GM23338 (cell line): Measurements from ENCODE around the gene MAPK13. TPM values are rescaled to one million over a fixed set of nuclear protein-coding genes. Genes with fewer than 3 reads are reported as not detected.

ENCODE experiments used
- ATAC-seq: fragments of 200-7000 bp; cut with Tn5 transposase; 3 replicates; pipeline ENCODE4 v1.9.1; 2020
- DNase-seq: peaks from one replicate; pipeline ENCODE4 v3.0.0-alpha.2; 2015; ENCODE audit warnings: low spot score
- H2AFZ ChIP-seq: fragments of 200-600 bp; sonication (generic); 2 replicates; pipeline ENCODE4 v1.8.0; 2016; ENCODE audit warnings: antibody characterized with exemption, mild to moderate bottlenecking, moderate library complexity
- H3F3A ChIP-seq: fragments of 200-600 bp; sonication (generic); replicated peaks from 2 replicates; pipeline ENCODE4 v1.8.0; 2017; ENCODE audit warnings: antibody characterized with exemption, mixed run types, low read depth
- H3K27ac ChIP-seq: fragments of 200-600 bp; sonication (generic); 2 replicates; pipeline ENCODE4 v1.6.1; 2016; ENCODE audit warnings: low read depth
- H3K27me3 ChIP-seq: fragments of 200-600 bp; sonication (generic); 2 replicates; pipeline ENCODE4 v1.8.0; 2016; ENCODE audit warnings: mild to moderate bottlenecking, mixed run types, moderate library complexity; ENCODE audit not compliant: insufficient read depth
- H3K36me3 ChIP-seq: fragments of 200-600 bp; sonication (generic); 2 replicates; pipeline ENCODE4 v1.8.0; 2016; ENCODE audit warnings: mild to moderate bottlenecking; ENCODE audit not compliant: insufficient read depth
- H3K4me1 ChIP-seq: fragments of 200-600 bp; sonication (generic); 2 replicates; pipeline ENCODE4 v1.8.0; 2016; ENCODE audit warnings: mild to moderate bottlenecking, moderate library complexity; ENCODE audit not compliant: insufficient read depth
- H3K4me2 ChIP-seq: fragments of 200-600 bp; sonication (generic); 2 replicates; pipeline ENCODE4 v1.7.1; 2017; ENCODE audit warnings: mixed run types
- H3K4me3 ChIP-seq: fragments of 200-600 bp; sonication (generic); 2 replicates; pipeline ENCODE4 v1.6.1; 2016; ENCODE audit warnings: mixed run types
- H3K79me2 ChIP-seq: fragments of 200-600 bp; sonication (generic); replicated peaks from 2 replicates; pipeline ENCODE4 v1.8.0; 2017; ENCODE audit warnings: mild to moderate bottlenecking; ENCODE audit not compliant: insufficient read depth
- H3K9me2 ChIP-seq: fragments of 200-600 bp; sonication (generic); 2 replicates; pipeline ENCODE4 v1.8.0; 2017; ENCODE audit not compliant: insufficient read depth
- H4K20me1 ChIP-seq: fragments of 200-600 bp; sonication (generic); replicated peaks from 2 replicates; pipeline ENCODE4 v1.8.0; 2017; ENCODE audit warnings: mild to moderate bottlenecking; ENCODE audit not compliant: insufficient read depth
- H3K27ac Mint-ChIP-seq: 2 replicates; pipeline ENCODE4 v1.8.0; 2020; ENCODE audit warnings: inconsistent platforms, mild to moderate bottlenecking, moderate library complexity, mixed read lengths
- H3K27me3 Mint-ChIP-seq: 3 replicates; pipeline ENCODE4 v1.8.0; 2022; ENCODE audit warnings: low read depth, mild to moderate bottlenecking, moderate library complexity, mixed read lengths, inconsistent platforms; ENCODE audit not compliant: insufficient read depth, poor library complexity
- H3K36me3 Mint-ChIP-seq: 3 replicates; pipeline ENCODE4 v1.8.0; 2021; ENCODE audit warnings: low read depth, mild to moderate bottlenecking, inconsistent platforms, moderate library complexity, mixed read lengths
- H3K4me1 Mint-ChIP-seq: 3 replicates; pipeline ENCODE4 v1.8.0; 2020; ENCODE audit warnings: mild to moderate bottlenecking, inconsistent platforms, mixed read lengths
- H3K4me3 Mint-ChIP-seq: 3 replicates; pipeline ENCODE4 v1.8.0; 2021; ENCODE audit warnings: moderate library complexity, mild to moderate bottlenecking, inconsistent platforms, mixed read lengths
- H3K9me3 Mint-ChIP-seq: 3 replicates; pipeline ENCODE4 v1.8.0; 2020; ENCODE audit warnings: moderate library complexity, mild to moderate bottlenecking, inconsistent platforms, mixed read lengths
- CTCF ChIP-seq, 2 experiments: fragments of 200-600 bp in 1 of 2; sonication (generic) in 1 of 2; conservative IDR thresholded peaks; 2 replicates each; pipeline versions ENCODE4 v1.5.1 to v1.6.1; 2016 to 2017; ENCODE audit warnings: antibody characterized with exemption in 2 of 2, low read depth in 2 of 2, mild to moderate bottlenecking in 2 of 2, moderate library complexity in 1 of 2
- ETS1 ChIP-seq: IDR thresholded peaks from 2 replicates; pipeline ENCODE4 v1.6.1; 2016; ENCODE audit warnings: antibody characterized with exemption
- EZH2 ChIP-seq: fragments of 200-600 bp; sonication (generic); IDR thresholded peaks from one replicate; pipeline ENCODE4 v1.8.0; 2017; ENCODE audit warnings: antibody characterized with exemption, mild to moderate bottlenecking, low read depth; ENCODE audit not compliant: unreplicated experiment
- EZH2phosphoT487 ChIP-seq: fragments of 200-600 bp; sonication (generic); IDR thresholded peaks from one replicate; pipeline ENCODE4 v1.8.1; 2018; ENCODE audit warnings: antibody characterized with exemption; ENCODE audit not compliant: unreplicated experiment
- JUNB ChIP-seq: IDR thresholded peaks from one replicate; pipeline ENCODE4 v1.6.1; 2016; ENCODE audit warnings: antibody characterized with exemption; ENCODE audit not compliant: unreplicated experiment
- NANOG ChIP-seq: IDR thresholded peaks from 2 replicates; pipeline ENCODE4 v1.6.1; 2016; ENCODE audit warnings: antibody characterized with exemption, borderline replicate concordance
- POLR2AphosphoS5 ChIP-seq: IDR thresholded peaks from 2 replicates; pipeline ENCODE4 v1.6.1; 2016; ENCODE audit warnings: antibody characterized with exemption, low read depth
- REST ChIP-seq: IDR thresholded peaks from one replicate; pipeline ENCODE4 v1.6.1; 2018; ENCODE audit warnings: antibody characterized with exemption; ENCODE audit not compliant: unreplicated experiment
- STAT1 ChIP-seq: IDR thresholded peaks from one replicate; pipeline ENCODE4 v1.6.1; 2016; ENCODE audit warnings: antibody characterized with exemption; ENCODE audit not compliant: unreplicated experiment
- ZNF114 ChIP-seq: fragments of 250-450 bp; sonication (Bioruptor Pico); IDR thresholded peaks from 2 replicates; pipeline ENCODE4 v1.5.0; 2020; ENCODE audit warnings: mild to moderate bottlenecking, moderate library complexity
- ZNF331 ChIP-seq: fragments of 250-450 bp; sonication (Bioruptor Pico); IDR thresholded peaks from 2 replicates; pipeline ENCODE4 v1.5.0; 2020; ENCODE audit warnings: low read depth, mild to moderate bottlenecking, moderate library complexity
- ZNF462 ChIP-seq: fragments of 250-450 bp; sonication (Bioruptor Pico); IDR thresholded peaks from 2 replicates; pipeline ENCODE4 v1.5.0; 2020; ENCODE audit warnings: mild to moderate bottlenecking, moderate library complexity
- polyA plus RNA-seq: library from polyadenylated mRNA; unstranded; fragments of >200 nt; fragmentation: Nextera tagmentation; extraction: Ambion mirVana; gene quantifications from 2 replicates; pipeline ENCODE4 v1.2.1, GENCODE V29; 2016
- total RNA-seq: library from RNA; depleted of rRNA; stranded (reverse); fragments of >200 nt; shearing (Covaris generic); gene quantifications from 2 replicates; pipeline ENCODE4 v1.2.3, GENCODE V29; 2014

MAPK13 gene
- total and polyA plus RNA-seq, 2 experiments from 2014 or later, result 6.3 to 12.3 TPM

GRCh38 chr6:36115412-36115811, 14.9 kb upstream of the MAPK13 start (continued):
- TF ChIP-seq STAT1 (no peak), ZNF331 (CRISPR knock-in tag) (no peak)

- Histone ChIP-seq H3K27me3 (no peaks in the 10 kb centered on the region), H3K4me3 (no peak overlapping the region), H4K20me1 (no peaks in the 10 kb centered on the region; the same call in 1 of the 2 replicates), H3K9me2 (no peaks in the 10 kb centered on the region), H2AFZ (no peak overlapping the region), H3K79me2 (no peaks in the 10 kb centered on the region), H3F3A (no peaks in the 10 kb centered on the region), H3K4me1 (peaks cover 10% of the 10 kb centered on the region), H3K4me2 (no peak overlapping the region), H3K27ac (no peak overlapping the region), H3K36me3 (no peaks in the 10 kb centered on the region)
- Mint-ChIP-seq H3K4me1 (peaks cover 42% of the 10 kb centered on the region), H3K27ac (no peak overlapping the region), H3K9me3 (no peaks in the 10 kb centered on the region), H3K27me3 (peaks cover 4% of the 10 kb centered on the region), H3K4me3 (no peak overlapping the region), H3K36me3 (no peaks in the 10 kb centered on the region)
- DNase-seq, result no peak
- no peak for ATAC-seq
- TF ChIP-seq EZH2phosphoT487 (no peak), EZH2 (no peak), ETS1 (no peak), POLR2AphosphoS5 (no peak), REST (no peak), ZNF114 (no peak), JUNB (no peak), ZNF462 (CRISPR knock-in tag) (no peak), ZNF331 (CRISPR knock-in tag) (no peak), CTCF (conservative IDR thresholded peaks at IDR 0.05; ENCODE audit: low read depth in 2 of 2) (no peak), NANOG (no peak)
Measured at GRCh38 chr6:36116066-36116864, 14.0 kb upstream of the MAPK13 start.
